ENCODE data around the gene PTH2.
"Not testable (repeated sequence)": the region's sequence is repeated elsewhere in the genome, so short reads cannot be mapped to it uniquely, and the experiment has no call there.

PTH2 gene

DNA sequence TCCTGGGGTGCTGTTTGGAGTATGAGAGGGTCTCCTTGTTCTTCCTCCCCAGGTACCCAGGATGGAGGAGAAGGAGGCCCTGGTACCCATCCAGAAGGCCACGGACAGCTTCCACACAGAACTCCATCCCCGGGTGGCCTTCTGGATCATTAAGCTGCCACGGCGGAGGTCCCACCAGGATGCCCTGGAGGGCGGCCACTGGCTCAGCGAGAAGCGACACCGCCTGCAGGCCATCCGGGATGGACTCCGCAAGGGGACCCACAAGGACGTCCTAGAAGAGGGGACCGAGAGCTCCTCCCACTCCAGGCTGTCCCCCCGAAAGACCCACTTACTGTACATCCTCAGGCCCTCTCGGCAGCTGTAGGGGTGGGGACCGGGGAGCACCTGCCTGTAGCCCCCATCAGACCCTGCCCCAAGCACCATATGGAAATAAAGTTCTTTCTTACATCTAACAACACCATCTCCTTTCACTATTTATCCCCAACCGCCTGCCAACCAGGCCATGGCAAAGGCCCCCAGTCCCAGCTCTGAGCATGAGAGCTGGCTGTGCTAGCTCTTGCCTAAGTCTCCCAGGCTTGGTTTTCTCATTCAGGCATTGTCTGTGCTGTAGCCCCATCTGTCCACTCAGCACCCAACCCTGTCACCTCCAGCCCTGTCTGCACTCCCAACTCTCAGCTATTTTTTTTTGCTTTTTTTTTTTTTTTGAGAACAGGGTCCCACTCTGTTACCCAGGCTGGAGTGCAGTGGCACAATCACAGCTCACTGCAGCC lies 48.4 kb downstream of the PTH2 start:
- no peak for DNase-seq

DNA sequence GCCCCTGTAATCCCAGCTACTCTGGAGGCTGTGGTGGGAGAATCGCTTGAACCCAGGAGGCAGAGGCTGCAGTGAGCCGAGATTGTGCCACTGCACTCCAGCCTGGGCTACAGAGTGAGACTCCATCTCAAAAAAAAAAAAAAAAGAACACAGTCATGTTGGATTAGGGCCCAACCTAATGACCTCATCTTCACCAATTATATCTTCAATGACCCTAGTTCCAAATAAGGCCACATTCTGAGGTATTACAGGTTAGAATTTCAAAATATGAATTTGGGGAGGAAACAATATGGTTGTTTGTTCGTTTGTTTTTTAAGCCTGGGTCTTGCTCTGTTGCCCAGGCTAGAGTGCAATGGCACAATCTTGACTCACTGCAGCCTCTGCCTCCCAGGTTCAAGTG lies 50.1 kb downstream of the PTH2 start:
- not testable (repeated sequence) for DNase-seq

Measured in CD4-positive, alpha-beta T cell treated with Interleukin-1 beta for 1 hour (primary cell).